ENCODE data around the gene PDIA5.

DNA sequence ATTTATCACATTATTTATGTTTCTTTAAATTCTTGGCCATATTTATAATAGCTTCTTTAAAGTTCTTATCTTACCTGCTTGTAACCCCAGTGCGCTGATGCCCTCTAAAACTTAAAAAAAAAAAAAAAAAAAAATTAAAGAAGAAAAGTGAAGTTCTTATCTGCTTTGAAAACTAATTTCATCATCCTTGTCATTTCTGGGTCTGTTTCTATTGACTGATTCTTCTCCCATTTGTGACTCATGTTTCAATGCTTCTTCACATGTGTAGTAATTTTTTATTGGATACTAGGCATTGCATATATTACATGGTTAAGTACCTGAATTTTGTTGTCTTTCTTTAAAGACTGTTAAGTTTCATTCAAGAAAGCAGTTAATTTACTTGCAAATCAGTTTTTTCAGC is 131.5 kb downstream of the PDIA5 start:
- no peak for TF ChIP-seq EZH2 (IDR thresholded peaks at IDR 0.05; ENCODE audit: borderline replicate concordance, insufficient read depth, low read depth, low read length, poor library complexity, severe bottlenecking)
- TF ChIP-seq, protein P1, sequence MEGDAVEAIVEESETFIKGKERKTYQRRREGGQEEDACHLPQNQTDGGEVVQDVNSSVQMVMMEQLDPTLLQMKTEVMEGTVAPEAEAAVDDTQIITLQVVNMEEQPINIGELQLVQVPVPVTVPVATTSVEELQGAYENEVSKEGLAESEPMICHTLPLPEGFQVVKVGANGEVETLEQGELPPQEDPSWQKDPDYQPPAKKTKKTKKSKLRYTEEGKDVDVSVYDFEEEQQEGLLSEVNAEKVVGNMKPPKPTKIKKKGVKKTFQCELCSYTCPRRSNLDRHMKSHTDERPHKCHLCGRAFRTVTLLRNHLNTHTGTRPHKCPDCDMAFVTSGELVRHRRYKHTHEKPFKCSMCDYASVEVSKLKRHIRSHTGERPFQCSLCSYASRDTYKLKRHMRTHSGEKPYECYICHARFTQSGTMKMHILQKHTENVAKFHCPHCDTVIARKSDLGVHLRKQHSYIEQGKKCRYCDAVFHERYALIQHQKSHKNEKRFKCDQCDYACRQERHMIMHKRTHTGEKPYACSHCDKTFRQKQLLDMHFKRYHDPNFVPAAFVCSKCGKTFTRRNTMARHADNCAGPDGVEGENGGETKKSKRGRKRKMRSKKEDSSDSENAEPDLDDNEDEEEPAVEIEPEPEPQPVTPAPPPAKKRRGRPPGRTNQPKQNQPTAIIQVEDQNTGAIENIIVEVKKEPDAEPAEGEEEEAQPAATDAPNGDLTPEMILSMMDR (IDR thresholded peaks at IDR 0.05) = no peak
